ENCODE results near the gene DCDC2C.

The DCDC2C gene

DNA sequence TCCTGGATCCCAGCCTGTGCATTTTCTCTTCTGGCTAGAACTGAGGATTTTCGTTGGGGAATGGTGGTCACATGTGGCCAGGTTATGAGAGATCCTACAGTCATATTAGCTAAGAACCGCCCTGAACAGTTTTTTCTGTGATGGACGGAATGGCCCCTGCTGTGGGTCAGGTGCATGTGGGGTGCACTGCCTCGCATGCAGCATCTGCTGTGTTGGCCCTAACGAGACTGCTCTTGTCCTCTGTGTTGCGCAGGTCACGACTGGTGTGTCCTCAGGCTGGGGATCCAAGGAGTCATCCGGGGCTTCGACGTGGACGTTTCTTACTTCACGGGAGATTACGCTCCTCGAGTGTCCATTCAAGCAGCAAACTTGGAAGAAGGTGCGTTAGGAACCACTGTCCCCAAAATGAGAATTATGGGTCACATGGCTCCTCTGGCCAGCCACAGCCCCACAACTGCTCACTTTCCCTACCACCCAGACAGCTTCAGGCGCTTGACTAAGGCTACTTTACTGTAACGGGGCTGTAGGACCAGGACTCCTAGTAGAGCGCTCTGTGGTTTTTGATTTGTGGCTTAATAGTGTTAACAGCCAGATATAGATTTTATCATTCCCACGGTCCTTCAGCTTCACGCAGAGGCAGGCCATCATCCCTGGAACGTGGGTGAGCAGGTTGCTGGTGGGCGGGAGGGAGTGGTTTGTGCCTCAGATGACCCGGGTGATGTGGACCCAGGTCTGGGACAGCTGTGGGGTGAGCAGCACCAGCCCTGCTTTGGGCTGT, 23.6 kb upstream of the DCDC2C start:
- no peaks in the 10 kb centered on the region for H3K79me2 ChIP-seq (ENCODE audit: insufficient read depth, low read length)
- H3K9me2 ChIP-seq (replicated peaks; ENCODE audit: low read depth, low read length) = no peaks in the 10 kb centered on the region
- no peak for TF ChIP-seq EZH2phosphoT487 (IDR thresholded peaks at IDR 0.05; ENCODE audit: borderline replicate concordance)
- no peak for TF ChIP-seq CTCF (conservative IDR thresholded peaks at IDR 0.05; ENCODE audit: low read length)
- no peak overlapping the region for H3K4me3 ChIP-seq (ENCODE audit: low read length, poor library complexity, severe bottlenecking)
- no peaks in the 10 kb centered on the region for H4K20me1 ChIP-seq (ENCODE audit: insufficient read depth, low read length, poor library complexity, severe bottlenecking)
- no peaks in the 10 kb centered on the region for H3K36me3 ChIP-seq (ENCODE audit: insufficient read depth, low read length)
- H3K4me1 ChIP-seq (ENCODE audit: insufficient read depth, low read length, poor library complexity, severe bottlenecking) = no peaks in the 10 kb centered on the region
- H3K27me3 ChIP-seq (ENCODE audit: insufficient read depth, low read length, poor library complexity, severe bottlenecking) = no peaks in the 10 kb centered on the region
- H3K4me2 ChIP-seq (ENCODE audit: low read depth, low read length, poor library complexity, severe bottlenecking) = no peak overlapping the region
- no peaks in the 10 kb centered on the region; the same call in 1 of the 2 replicates for H3K9me3 ChIP-seq (ENCODE audit: insufficient read depth, low read depth, low read length)
- H3K9ac ChIP-seq (ENCODE audit: low read depth, low read length, poor library complexity, severe bottlenecking) = no peak overlapping the region
- no peak overlapping the region for H2AFZ ChIP-seq (ENCODE audit: low read length)
- no peaks in the 10 kb centered on the region for H3F3A ChIP-seq (ENCODE audit: low read depth)

DNA sequence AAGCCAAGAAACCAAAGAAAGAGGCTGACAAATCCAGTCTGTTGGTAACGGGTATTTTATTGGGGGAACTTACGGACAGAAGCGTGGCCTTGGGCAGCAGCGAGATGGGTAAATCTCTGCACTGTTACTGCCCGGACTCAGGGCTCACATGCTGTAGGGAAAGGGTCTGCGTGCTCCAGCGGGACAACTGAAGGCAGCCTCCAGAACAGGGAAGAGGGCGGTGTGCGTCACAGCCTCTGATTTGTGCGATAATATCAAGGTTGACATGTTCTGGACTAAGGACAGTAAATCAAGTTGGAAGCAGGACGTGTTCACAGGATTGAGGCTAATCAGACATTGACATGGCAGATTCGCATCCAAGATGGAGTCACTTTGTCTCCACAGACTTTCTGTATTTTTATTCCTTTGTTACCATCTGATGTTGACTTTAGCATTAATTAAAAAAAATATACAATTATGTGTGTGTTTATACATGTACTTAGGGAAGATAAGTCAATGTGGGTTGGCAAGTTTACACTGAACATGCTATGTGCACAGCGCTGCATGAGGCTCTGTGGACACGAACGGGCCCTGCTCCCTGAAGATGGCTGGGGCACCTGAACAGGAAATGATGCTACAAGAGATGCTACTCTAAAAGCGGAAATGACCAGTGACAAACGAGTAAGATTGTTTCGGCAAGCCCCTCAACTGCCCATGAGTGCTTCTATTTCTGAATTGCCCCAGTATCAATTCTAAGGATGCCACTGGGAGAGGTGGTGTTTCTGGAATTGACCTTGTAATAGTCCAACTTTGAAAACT, 22.6 kb upstream of the DCDC2C start:
- H3K36me3 ChIP-seq (ENCODE audit: insufficient read depth, low read length) = no peaks in the 10 kb centered on the region
- no peak overlapping the region for H3K9ac ChIP-seq (ENCODE audit: low read depth, low read length, poor library complexity, severe bottlenecking)
- H3K9me3 ChIP-seq (ENCODE audit: insufficient read depth, low read depth, low read length) = no peaks in the 10 kb centered on the region; the same call in 1 of the 2 replicates
- H3K9me2 ChIP-seq (replicated peaks; ENCODE audit: low read depth, low read length) = no peaks in the 10 kb centered on the region
- TF ChIP-seq CTCF (conservative IDR thresholded peaks at IDR 0.05; ENCODE audit: low read length) = no peak
- no peak for TF ChIP-seq EZH2phosphoT487 (IDR thresholded peaks at IDR 0.05; ENCODE audit: borderline replicate concordance)
- no peaks in the 10 kb centered on the region for H4K20me1 ChIP-seq (ENCODE audit: insufficient read depth, low read length, poor library complexity, severe bottlenecking)
- H3K4me2 ChIP-seq (ENCODE audit: low read depth, low read length, poor library complexity, severe bottlenecking) = no peak overlapping the region
- no peak overlapping the region for H2AFZ ChIP-seq (ENCODE audit: low read length)
- no peaks in the 10 kb centered on the region for H3K4me1 ChIP-seq (ENCODE audit: insufficient read depth, low read length, poor library complexity, severe bottlenecking)
- H3K27me3 ChIP-seq (ENCODE audit: insufficient read depth, low read length, poor library complexity, severe bottlenecking) = no peaks in the 10 kb centered on the region
- H3K79me2 ChIP-seq (ENCODE audit: insufficient read depth, low read length) = no peaks in the 10 kb centered on the region
- no peak overlapping the region for H3K4me3 ChIP-seq (ENCODE audit: low read length, poor library complexity, severe bottlenecking)
- H3F3A ChIP-seq (ENCODE audit: low read depth) = no peaks in the 10 kb centered on the region

DNA sequence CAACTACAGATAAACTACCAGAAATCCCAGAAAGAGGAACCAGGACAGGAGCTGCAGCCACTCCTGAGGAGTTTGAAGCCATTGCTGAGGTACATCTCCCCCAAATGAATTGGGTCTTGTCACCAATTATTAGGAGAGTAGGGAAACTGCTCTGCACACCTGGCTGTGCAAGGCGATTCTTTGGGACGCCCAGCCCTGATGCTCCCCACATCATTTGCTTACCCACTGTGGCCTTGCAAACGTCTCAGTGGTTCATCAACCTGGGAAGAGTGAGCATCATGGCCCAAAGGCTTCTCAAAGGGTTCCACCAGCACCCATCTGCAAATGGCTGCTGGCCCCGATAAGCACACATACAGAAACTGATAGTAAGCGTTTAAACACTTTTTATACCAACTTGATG, 21.8 kb upstream of the DCDC2C start:
- H3F3A ChIP-seq (ENCODE audit: low read depth) = no peaks in the 10 kb centered on the region
- no peaks in the 10 kb centered on the region for H4K20me1 ChIP-seq (ENCODE audit: insufficient read depth, low read length, poor library complexity, severe bottlenecking)
- no peak overlapping the region for H3K4me3 ChIP-seq (ENCODE audit: low read length, poor library complexity, severe bottlenecking)
- H2AFZ ChIP-seq (ENCODE audit: low read length) = no peak overlapping the region
- H3K4me2 ChIP-seq (ENCODE audit: low read depth, low read length, poor library complexity, severe bottlenecking) = no peak overlapping the region
- no peak overlapping the region for H3K9ac ChIP-seq (ENCODE audit: low read depth, low read length, poor library complexity, severe bottlenecking)
- TF ChIP-seq CTCF (conservative IDR thresholded peaks at IDR 0.05; ENCODE audit: low read length) (no peak), EZH2phosphoT487 (IDR thresholded peaks at IDR 0.05; ENCODE audit: borderline replicate concordance) (no peak)
- no peaks in the 10 kb centered on the region for H3K9me2 ChIP-seq (replicated peaks; ENCODE audit: low read depth, low read length)
- H3K36me3 ChIP-seq (ENCODE audit: insufficient read depth, low read length) = no peaks in the 10 kb centered on the region
- H3K27me3 ChIP-seq (ENCODE audit: insufficient read depth, low read length, poor library complexity, severe bottlenecking) = no peaks in the 10 kb centered on the region
- no peaks in the 10 kb centered on the region for H3K4me1 ChIP-seq (ENCODE audit: insufficient read depth, low read length, poor library complexity, severe bottlenecking)
- H3K79me2 ChIP-seq (ENCODE audit: insufficient read depth, low read length) = no peaks in the 10 kb centered on the region
- no peaks in the 10 kb centered on the region; the same call in 1 of the 2 replicates for H3K9me3 ChIP-seq (ENCODE audit: insufficient read depth, low read depth, low read length)
